PC-9 (cell line): ENCODE results near the gene FOXR2. TPM values are rescaled to one million over a fixed set of nuclear protein-coding genes. Genes with fewer than 3 reads are reported as not detected.

ENCODE experiments used
- BruUV-seq: library from RNA; stranded (reverse); fragments of 400-500 nt; replicated peaks from 2 replicates; lab custom pipeline; 2021; lab: Mats Ljungman, UMichigan
- CTCF ChIA-PET: fragments of 300-600 bp; sonication (Branson Sonifier 250); formaldehyde crosslinking; loops from one replicate; lab custom pipeline; 2022; ENCODE audit warnings: antibody characterized with exemption; lab: Charles Lee
- POLR2A ChIA-PET: fragments of 300-600 bp; sonication (Branson Sonifier 250); formaldehyde crosslinking; loops from one replicate; lab custom pipeline; 2022; ENCODE audit warnings: antibody characterized with exemption; ENCODE audit not compliant: unreplicated experiment; lab: Charles Lee
- DNase-seq, 2 experiments: peaks; one replicate each; pipeline versions ENCODE4 v3.0.0 to v3.0.0-alpha.2; 2015 to 2022; ENCODE audit warnings: mixed read lengths in 1 of 2
- H2AFZ ChIP-seq: fragments of 200-600 bp; sonication (generic); 2 replicates; pipeline ENCODE4 v1.8.1; 2017; ENCODE audit warnings: antibody characterized with exemption
- H3F3A ChIP-seq: fragments of 200-600 bp; sonication (generic); 2 replicates; pipeline ENCODE4 v1.8.1; 2017; ENCODE audit warnings: antibody characterized with exemption, mild to moderate bottlenecking, low read depth; ENCODE audit not compliant: insufficient read depth
- H3K27ac ChIP-seq: fragments of 200-600 bp; sonication (generic); 2 replicates; pipeline ENCODE4 v1.6.1; 2016; ENCODE audit warnings: mixed run types
- H3K27me3 ChIP-seq: fragments of 200-600 bp; sonication (generic); 2 replicates; pipeline ENCODE4 v1.6.1; 2016; ENCODE audit warnings: low read depth, mixed run types; ENCODE audit not compliant: insufficient read depth
- H3K36me3 ChIP-seq: fragments of 200-600 bp; sonication (generic); 2 replicates; pipeline ENCODE4 v1.6.1; 2016; ENCODE audit warnings: low read depth, mixed run types
- H3K4me1 ChIP-seq: fragments of 200-600 bp; sonication (generic); replicated peaks from 2 replicates; pipeline ENCODE4 v1.6.1; 2016; ENCODE audit warnings: mixed run types; ENCODE audit not compliant: insufficient read depth
- H3K4me2 ChIP-seq: fragments of 200-600 bp; sonication (generic); 2 replicates; pipeline ENCODE4 v1.6.1; 2017; ENCODE audit warnings: mixed run types
- H3K4me3 ChIP-seq: fragments of 200-600 bp; sonication (generic); 2 replicates; pipeline ENCODE4 v1.6.1; 2016; ENCODE audit warnings: mixed run types
- H3K79me2 ChIP-seq: fragments of 200-600 bp; sonication (generic); 2 replicates; pipeline ENCODE4 v1.6.1; 2017; ENCODE audit warnings: low read depth, mixed run types
- H3K9me2 ChIP-seq: fragments of 200-600 bp; sonication (generic); 2 replicates; pipeline ENCODE4 v1.8.1; 2017; ENCODE audit warnings: mild to moderate bottlenecking; ENCODE audit not compliant: insufficient read depth
- H3K9me3 ChIP-seq: fragments of 200-600 bp; sonication (generic); 2 replicates; pipeline ENCODE4 v1.8.1; 2016; ENCODE audit warnings: low read depth; ENCODE audit not compliant: insufficient read depth
- H4K20me1 ChIP-seq: fragments of 200-600 bp; sonication (generic); 2 replicates; pipeline ENCODE4 v1.8.1; 2017; ENCODE audit not compliant: insufficient read depth
- EZH2 ChIP-seq: fragments of 200-600 bp; sonication (generic); IDR thresholded peaks from 2 replicates; pipeline ENCODE4 v1.8.0; 2017; ENCODE audit warnings: antibody characterized with exemption, low read depth
- intact Hi-C: fragments of 100-400 bp; cut with micrococcal nuclease; formaldehyde crosslinking; loops from one replicate; pipeline ENCODE4 v1.10.0; 2022; ENCODE audit not compliant: unreplicated experiment
- total RNA-seq: library from RNA; stranded (reverse); gene quantifications from 2 replicates; pipeline ENCODE4 v1.2.3, GENCODE V29; 2021
- TF ChIP-seq, protein P1 (sequence below): fragments of 200-600 bp; sonication (generic); conservative IDR thresholded peaks from 2 replicates; pipeline ENCODE4 v1.6.1; 2017; ENCODE audit warnings: mixed run types, antibody characterized with exemption, mild to moderate bottlenecking, moderate library complexity

The FOXR2 gene
- total RNA-seq, 1 experiment from 2014 or later = not detected

DNA sequence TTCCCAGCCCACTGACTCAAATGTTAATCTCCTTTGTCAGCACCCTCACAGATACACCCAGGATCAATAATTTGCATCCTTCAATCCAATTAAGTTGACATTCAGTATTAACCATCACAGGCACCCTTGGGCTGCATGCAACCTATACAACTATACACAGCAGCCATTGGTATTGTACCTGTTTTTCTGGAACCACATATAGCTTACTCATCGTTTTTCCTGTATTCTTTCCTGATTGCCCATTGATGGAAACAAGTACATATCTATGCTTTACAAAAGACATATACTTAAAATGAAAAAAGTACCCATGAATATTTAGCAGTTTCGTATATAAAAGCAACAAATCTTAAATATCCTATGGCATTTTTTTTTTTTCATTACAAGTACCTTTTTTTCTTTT, 3.7 kb upstream of the FOXR2 start:
- BruUV-seq = no TSS peak
- POLR2A ChIA-PET = no interaction called here

GRCh38 chrX:55624403-55624802, 1.2 kb downstream of the FOXR2 start:
- Histone ChIP-seq H3K27me3 (0 out of 2 replicates have a peak, but pooled peaks cover 3% of the 10 kb centered on the region), H2AFZ (no peak overlapping the region), H3F3A (no peaks in the 10 kb centered on the region), H3K9me3 (no peaks in the 10 kb centered on the region), H4K20me1 (no peaks in the 10 kb centered on the region), H3K4me1 (no peaks in the 10 kb centered on the region), H3K27ac (no peak overlapping the region), H3K9me2 (no peaks in the 10 kb centered on the region), H3K36me3 (no peaks in the 10 kb centered on the region), H3K79me2 (no peaks in the 10 kb centered on the region), H3K4me3 (no peak overlapping the region), H3K4me2 (no peak overlapping the region)
- CTCF ChIA-PET = no interaction called here
- TF ChIP-seq, protein P1, sequence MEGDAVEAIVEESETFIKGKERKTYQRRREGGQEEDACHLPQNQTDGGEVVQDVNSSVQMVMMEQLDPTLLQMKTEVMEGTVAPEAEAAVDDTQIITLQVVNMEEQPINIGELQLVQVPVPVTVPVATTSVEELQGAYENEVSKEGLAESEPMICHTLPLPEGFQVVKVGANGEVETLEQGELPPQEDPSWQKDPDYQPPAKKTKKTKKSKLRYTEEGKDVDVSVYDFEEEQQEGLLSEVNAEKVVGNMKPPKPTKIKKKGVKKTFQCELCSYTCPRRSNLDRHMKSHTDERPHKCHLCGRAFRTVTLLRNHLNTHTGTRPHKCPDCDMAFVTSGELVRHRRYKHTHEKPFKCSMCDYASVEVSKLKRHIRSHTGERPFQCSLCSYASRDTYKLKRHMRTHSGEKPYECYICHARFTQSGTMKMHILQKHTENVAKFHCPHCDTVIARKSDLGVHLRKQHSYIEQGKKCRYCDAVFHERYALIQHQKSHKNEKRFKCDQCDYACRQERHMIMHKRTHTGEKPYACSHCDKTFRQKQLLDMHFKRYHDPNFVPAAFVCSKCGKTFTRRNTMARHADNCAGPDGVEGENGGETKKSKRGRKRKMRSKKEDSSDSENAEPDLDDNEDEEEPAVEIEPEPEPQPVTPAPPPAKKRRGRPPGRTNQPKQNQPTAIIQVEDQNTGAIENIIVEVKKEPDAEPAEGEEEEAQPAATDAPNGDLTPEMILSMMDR = no peak
- TF ChIP-seq EZH2 = no peak
- POLR2A ChIA-PET = no interaction called here
- no TSS peak for BruUV-seq
- intact Hi-C loops = no loop called here
- DNase-seq = no peak

More for the DNA sequence above, 3.7 kb upstream of the FOXR2 start:
- no peak overlapping the region for H3K4me2 ChIP-seq
- no peaks in the 10 kb centered on the region for H3K9me2 ChIP-seq
- H4K20me1 ChIP-seq = no peaks in the 10 kb centered on the region
- H3K36me3 ChIP-seq = no peaks in the 10 kb centered on the region
- no peak overlapping the region for H2AFZ ChIP-seq
- no peaks in the 10 kb centered on the region for H3K27me3 ChIP-seq
- CTCF ChIA-PET = no interaction called here
- H3K4me3 ChIP-seq = no peak overlapping the region
- no peak for TF ChIP-seq EZH2
- TF ChIP-seq, protein P1 = no peak
- H3K4me1 ChIP-seq = no peaks in the 10 kb centered on the region
- H3K27ac ChIP-seq = no peak overlapping the region
- intact Hi-C loops = no loop called here
- H3K9me3 ChIP-seq = no peaks in the 10 kb centered on the region
- no peaks in the 10 kb centered on the region for H3K79me2 ChIP-seq
- no peaks in the 10 kb centered on the region for H3F3A ChIP-seq
- no peak for DNase-seq

DNA sequence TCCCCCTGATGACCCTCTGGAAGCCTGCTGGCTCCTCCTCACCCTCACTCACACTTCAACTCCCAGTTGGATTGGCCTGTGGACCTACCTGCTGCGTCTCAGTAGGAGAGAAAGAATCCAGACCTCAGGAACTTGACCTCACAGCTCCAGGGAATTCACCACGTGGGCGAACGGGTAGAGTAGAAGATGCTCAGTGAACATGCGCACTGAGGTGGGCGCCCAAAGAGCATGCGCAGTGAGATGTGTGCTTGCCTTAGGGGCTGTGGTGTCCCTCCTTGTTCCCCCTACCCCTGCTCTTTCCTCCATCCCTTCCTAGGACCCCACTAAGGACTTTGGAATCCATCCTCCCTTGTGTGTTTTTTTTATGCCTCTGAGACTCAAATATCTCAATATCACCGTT, 12.9 kb downstream of the FOXR2 start:
- no peaks in the 10 kb centered on the region for H3K79me2 ChIP-seq
- no peaks in the 10 kb centered on the region for H4K20me1 ChIP-seq
- no peak for TF ChIP-seq EZH2
- TF ChIP-seq, protein P1 = no peak
- no peaks in the 10 kb centered on the region for H3K36me3 ChIP-seq
- H3F3A ChIP-seq = no peaks in the 10 kb centered on the region
- H2AFZ ChIP-seq = no peak overlapping the region
- H3K27ac ChIP-seq = no peak overlapping the region
- H3K4me2 ChIP-seq = no peak overlapping the region
- ChIA-PET CTCF (no interaction called here), POLR2A (no interaction called here)
- no peak overlapping the region for H3K4me3 ChIP-seq
- no peaks in the 10 kb centered on the region for H3K9me3 ChIP-seq
- DNase-seq = no peak
- no peaks in the 10 kb centered on the region for H3K4me1 ChIP-seq
- H3K27me3 ChIP-seq = no peaks in the 10 kb centered on the region; the same call in 1 of the 2 replicates
- no TSS peak for BruUV-seq
- no peaks in the 10 kb centered on the region for H3K9me2 ChIP-seq
- intact Hi-C loops = no loop called here
